Cerebellar cortex (tissue), 1 donor: Measurements from ENCODE around the gene DBX1.
"Not testable (repeated sequence)": the region's sequence is repeated elsewhere in the genome, so short reads cannot be mapped to it uniquely, and the experiment has no call there.

Experiments used
- DNase-seq: peaks from one replicate; pipeline ENCODE4 v3.0.0-alpha.2; 2015; ENCODE audit warnings: low spot score

The DBX1 gene

GRCh38 chr11:20161230-20161918, 1.1 kb upstream of the DBX1 start:
- DNase-seq, result no peak

- no peak for DNase-seq
These were observed 551 bp downstream of the DBX1 start for GRCh38 chr11:20159466-20160381.

GRCh38 chr11:20158597-20159257, 1.5 kb downstream of the DBX1 start:
- DNase-seq, result peak; percentile 6

GRCh38 chr11:20157728-20158127, 2.5 kb downstream of the DBX1 start:
- no peak for DNase-seq

- DNase-seq, result no peak
These were observed 3.2 kb downstream of the DBX1 start for GRCh38 chr11:20156876-20157613.

GRCh38 chr11:20156280-20156875, 3.9 kb downstream of the DBX1 start:
- DNase-seq, result no peak

GRCh38 chr11:20155683-20156279, 4.5 kb downstream of the DBX1 start:
- no peak for DNase-seq

GRCh38 chr11:20154381-20154780, 5.9 kb downstream of the DBX1 start:
- no peak for DNase-seq

- DNase-seq, result no peak
These were observed 21.6 kb downstream of the DBX1 start for GRCh38 chr11:20138707-20139106.

- no peak for DNase-seq
These were observed 22.6 kb downstream of the DBX1 start for GRCh38 chr11:20137637-20138036.

GRCh38 chr11:20134991-20135736, 25.1 kb downstream of the DBX1 start:
- no peak for DNase-seq

- DNase-seq, result no peak
These were observed 27.6 kb downstream of the DBX1 start for GRCh38 chr11:20132667-20133039.

GRCh38 chr11:20131788-20132666, 28.2 kb downstream of the DBX1 start:
- peak; percentile 76 for DNase-seq

- no peak for DNase-seq
These were observed 30.6 kb downstream of the DBX1 start for GRCh38 chr11:20129665-20130064.

GRCh38 chr11:20128528-20128825, 31.8 kb downstream of the DBX1 start:
- DNase-seq, result not testable (repeated sequence)

GRCh38 chr11:20127671-20128527, 32.4 kb downstream of the DBX1 start:
- DNase-seq, result peak; percentile 74

- no peak for DNase-seq
These were observed 33.6 kb downstream of the DBX1 start for GRCh38 chr11:20126724-20127123.

- no peak for DNase-seq
These were observed 34.3 kb downstream of the DBX1 start for GRCh38 chr11:20125927-20126326.

GRCh38 chr11:20122131-20122530, 38.1 kb downstream of the DBX1 start:
- DNase-seq, result no peak
